H1 (cell line): Measurements from ENCODE around the gene MYO5B. TPM values are rescaled to one million over a fixed set of nuclear protein-coding genes. Genes with fewer than 3 reads are reported as not detected.

Experiments used
- CTCF ChIA-PET: fragments of 300-600 bp; sonication (Branson Sonifier 250); formaldehyde crosslinking; loops from one replicate; lab custom pipeline; 2021; ENCODE audit not compliant: partially characterized antibody; lab: Charles Lee
- POLR2A ChIA-PET: fragments of 300-600 bp; sonication (Branson Sonifier 250); formaldehyde crosslinking; loops from one replicate; lab custom pipeline; 2021; ENCODE audit warnings: inconsistent platforms; ENCODE audit not compliant: partially characterized antibody; lab: Charles Lee
- DNase-seq, 2 experiments: peaks; one replicate each; pipeline versions ENCODE4 v3.0.0 to v3.0.0-alpha.2; 2010 to 2022; ENCODE audit warnings: low spot score in 2 of 2, low read depth in 1 of 2, mixed read lengths in 1 of 2
- FAIRE-seq: peaks from 2 replicates; lab custom pipeline; 2011; peaks lifted over from hg19 to GRCh38; lab: Jason Lieb, UNC
- H2AFZ ChIP-seq: 2 replicates; pipeline ENCODE4 v1.8.1; 2012; ENCODE audit warnings: low read length, inconsistent platforms
- H2AK5ac ChIP-seq: 2 replicates; pipeline ENCODE4 v1.6.1; 2013; ENCODE audit warnings: low read depth, low read length
- H2BK120ac ChIP-seq: replicated peaks from 2 replicates; pipeline ENCODE3; 2013; ENCODE audit warnings: low read depth, low read length, inconsistent platforms
- H2BK12ac ChIP-seq: 2 replicates; pipeline ENCODE4 v1.6.1; 2013; ENCODE audit warnings: low read depth, low read length
- H2BK15ac ChIP-seq: 2 replicates; pipeline ENCODE4 v1.6.1; 2013; ENCODE audit warnings: low read length
- H2BK20ac ChIP-seq: 2 replicates; pipeline ENCODE4 v1.6.1; 2013; ENCODE audit warnings: low read length
- H2BK5ac ChIP-seq: 2 replicates; pipeline ENCODE4 v1.6.1; 2013; ENCODE audit warnings: low read depth, low read length
- H3K14ac ChIP-seq: 2 replicates; pipeline ENCODE4 v1.6.1; 2013; ENCODE audit warnings: inconsistent platforms; ENCODE audit not compliant: insufficient read length
- H3K18ac ChIP-seq: 2 replicates; pipeline ENCODE4 v1.6.1; 2013; ENCODE audit warnings: low read length; ENCODE audit errors: extremely low read depth
- H3K23ac ChIP-seq: 2 replicates; pipeline ENCODE4 v1.6.1; 2013; ENCODE audit warnings: inconsistent platforms; ENCODE audit not compliant: insufficient read length
- H3K23me2 ChIP-seq: 2 replicates; pipeline ENCODE4 v1.6.1; 2013; ENCODE audit warnings: low read depth, low read length
- H3K27ac ChIP-seq: 2 replicates; pipeline ENCODE4 v1.6.1; 2011; ENCODE audit warnings: low read depth, low read length, inconsistent platforms
- H3K27me3 ChIP-seq, 4 experiments: replicated peaks in 1 of 4; 1 replicate in 1 of 4; 2 replicates in 3 of 4; pipeline versions ENCODE4 v1.6.1 to v1.8.1; 2011 to 2013; ENCODE audit warnings: low read length in 3 of 4, mild to moderate bottlenecking in 3 of 4, inconsistent platforms in 2 of 4, mixed read lengths in 2 of 4, moderate library complexity in 1 of 4; ENCODE audit not compliant: control insufficient read depth in 3 of 4, insufficient read depth in 3 of 4; ENCODE audit errors: extremely low read depth in 1 of 4
- H3K36me3 ChIP-seq, 4 experiments: 2 replicates each; pipeline versions ENCODE4 v1.6.1 to v1.8.1; 2011 to 2013; ENCODE audit warnings: mild to moderate bottlenecking in 4 of 4, low read length in 3 of 4, moderate library complexity in 2 of 4, control low read depth in 1 of 4, inconsistent platforms in 1 of 4; ENCODE audit not compliant: insufficient read depth in 4 of 4, control insufficient read depth in 2 of 4
- H3K4ac ChIP-seq: replicated peaks from 2 replicates; pipeline ENCODE3; 2013; ENCODE audit warnings: low read length, low read depth, mixed read lengths, inconsistent platforms; ENCODE audit not compliant: insufficient read length
- H3K4me1 ChIP-seq, 4 experiments: replicated peaks in 1 of 4; 1 replicate in 1 of 4; 2 replicates in 3 of 4; pipeline versions ENCODE4 v1.6.1 to v1.8.1; 2011 to 2013; ENCODE audit warnings: low read length in 3 of 4, inconsistent platforms in 2 of 4, mixed read lengths in 1 of 4; ENCODE audit not compliant: insufficient read depth in 4 of 4, control insufficient read depth in 3 of 4
- H3K4me2 ChIP-seq, 2 experiments: 2 replicates each; pipeline versions ENCODE4 v1.6.1 to v1.8.1; 2011 to 2013; ENCODE audit warnings: low read depth in 2 of 2, low read length in 2 of 2, control low read depth in 1 of 2, inconsistent platforms in 1 of 2, mild to moderate bottlenecking in 1 of 2; ENCODE audit not compliant: insufficient read depth in 1 of 2
- H3K4me3 ChIP-seq, 4 experiments: fragments of 200-600, 300-600 bp in 1 of 4; sonication (generic), shearing (Covaris generic), sonication (Bioruptor Twin) in 1 of 4; 2 replicates each; pipeline versions ENCODE4 v1.5.1 to v1.8.1; 2011 to 2016; ENCODE audit warnings: low read length in 4 of 4, low read depth in 3 of 4, control low read depth in 2 of 4, inconsistent platforms in 2 of 4, mild to moderate bottlenecking in 2 of 4, mixed read lengths in 1 of 4, moderate library complexity in 1 of 4; ENCODE audit not compliant: insufficient read depth in 2 of 4; ENCODE audit errors: extremely low read depth in 1 of 4
- H3K56ac ChIP-seq: replicated peaks from 2 replicates; pipeline ENCODE3; 2013; ENCODE audit warnings: low read depth, mild to moderate bottlenecking, mixed read lengths, low read length, inconsistent platforms; ENCODE audit not compliant: insufficient read length
- H3K79me1 ChIP-seq: 2 replicates; pipeline ENCODE4 v1.6.1; 2013; ENCODE audit warnings: low read depth, low read length, control low read depth
- H3K79me2 ChIP-seq, 2 experiments: 2 replicates each; pipeline versions ENCODE4 v1.6.1 to v1.8.1; 2012 to 2013; ENCODE audit warnings: low read length in 2 of 2, mild to moderate bottlenecking in 2 of 2, inconsistent platforms in 1 of 2; ENCODE audit not compliant: insufficient read depth in 2 of 2, control insufficient read depth in 1 of 2
- H3K9ac ChIP-seq, 4 experiments: replicated peaks in 1 of 4; 1 replicate in 1 of 4; 2 replicates in 3 of 4; pipeline versions ENCODE4 v1.6.1 to v1.8.1; 2011 to 2013; ENCODE audit warnings: low read depth in 3 of 4, low read length in 3 of 4, control low read depth in 2 of 4, mild to moderate bottlenecking in 2 of 4, moderate library complexity in 2 of 4, inconsistent platforms in 1 of 4; ENCODE audit errors: extremely low read depth in 1 of 4
- H3K9me3 ChIP-seq, 2 experiments: 2 replicates each; pipeline versions ENCODE4 v1.6.1 to v1.8.1; 2012 to 2013; ENCODE audit warnings: mild to moderate bottlenecking in 2 of 2, moderate library complexity in 2 of 2, control low read depth in 1 of 2, inconsistent platforms in 1 of 2, low read depth in 1 of 2, low read length in 1 of 2, mixed read lengths in 1 of 2; ENCODE audit not compliant: insufficient read depth in 2 of 2
- H4K20me1 ChIP-seq, 2 experiments: replicated peaks in 1 of 2; 2 replicates each; pipeline versions ENCODE3 to v1.8.1; 2011 to 2013; ENCODE audit warnings: inconsistent platforms in 2 of 2, low read length in 2 of 2, mild to moderate bottlenecking in 1 of 2; ENCODE audit not compliant: insufficient read depth in 2 of 2, control insufficient read depth in 1 of 2
- H4K5ac ChIP-seq: 2 replicates; pipeline ENCODE4 v1.6.1; 2013; ENCODE audit warnings: low read length, low read depth, mixed read lengths, inconsistent platforms; ENCODE audit not compliant: insufficient read length
- H4K8ac ChIP-seq: 2 replicates; pipeline ENCODE4 v1.8.0; 2013; ENCODE audit warnings: mild to moderate bottlenecking, moderate library complexity, low read length, inconsistent platforms; ENCODE audit not compliant: insufficient read depth; ENCODE audit errors: extremely low read depth
- H4K91ac ChIP-seq: replicated peaks from 2 replicates; pipeline ENCODE3; 2013; ENCODE audit warnings: low read length, mixed read lengths, inconsistent platforms; ENCODE audit not compliant: insufficient read length
- CHD1 ChIP-seq: IDR thresholded peaks from 2 replicates; pipeline ENCODE4 v1.6.1; 2012; ENCODE audit warnings: low read depth, low read length, improper control_type of control experiment
- CHD2 ChIP-seq: IDR thresholded peaks from 2 replicates; pipeline ENCODE4 v1.6.1; 2012; ENCODE audit warnings: low read length, improper control_type of control experiment
- CTBP2 ChIP-seq: IDR thresholded peaks from 2 replicates; pipeline ENCODE4 v1.7.0; 2011; ENCODE audit warnings: borderline replicate concordance, mild to moderate bottlenecking, moderate library complexity, mixed read lengths, low read length; ENCODE audit not compliant: insufficient read depth, insufficient read length
- CTCF ChIP-seq, 3 experiments: IDR thresholded peaks; 1 replicate in 2 of 3; 2 replicates in 1 of 3; pipeline versions ENCODE4 v1.5.1 to v1.6.1; 2011; ENCODE audit warnings: low read length in 3 of 3, mild to moderate bottlenecking in 3 of 3, inconsistent platforms in 2 of 3, low read depth in 1 of 3, moderate library complexity in 1 of 3; ENCODE audit not compliant: insufficient read depth in 1 of 3; ENCODE audit errors: control extremely low read depth in 1 of 3
- EP300 ChIP-seq, 2 experiments: IDR thresholded peaks; 1 replicate in 1 of 2; 2 replicates in 1 of 2; pipeline ENCODE4 v1.6.1; 2011 to 2012; ENCODE audit warnings: low read depth in 2 of 2, low read length in 2 of 2, mild to moderate bottlenecking in 2 of 2, borderline replicate concordance in 1 of 2, inconsistent platforms in 1 of 2, moderate library complexity in 1 of 2
- KDM1A ChIP-seq: fragments of 200-600, 300-600 bp; sonication (generic); IDR thresholded peaks from 2 replicates; pipeline ENCODE4 v1.7.1; 2016; ENCODE audit warnings: mild to moderate bottlenecking, low read length, borderline replicate concordance
- KDM4A ChIP-seq: IDR thresholded peaks from one replicate; pipeline ENCODE4 v1.7.1; 2012; ENCODE audit warnings: low read depth, mild to moderate bottlenecking, moderate library complexity, low read length, inconsistent platforms; ENCODE audit not compliant: severe bottlenecking
- MAFK ChIP-seq: IDR thresholded peaks from 2 replicates; pipeline ENCODE4 v1.6.1; 2012; ENCODE audit warnings: low read depth, mild to moderate bottlenecking, improper control_type of control experiment, low read length
- POLR2AphosphoS5 ChIP-seq: IDR thresholded peaks from 2 replicates; pipeline ENCODE4 v1.6.1; 2011; ENCODE audit warnings: low read depth, low read length
- POU5F1 ChIP-seq: IDR thresholded peaks from 2 replicates; pipeline ENCODE4 v1.6.1; 2011; ENCODE audit warnings: low read depth, mild to moderate bottlenecking, low read length, moderate library complexity
- SIX5 ChIP-seq: IDR thresholded peaks from 2 replicates; pipeline ENCODE4 v1.6.1; 2011; ENCODE audit warnings: mild to moderate bottlenecking, low read depth, low read length
- SP4 ChIP-seq: IDR thresholded peaks from 2 replicates; pipeline ENCODE4 v1.6.1; 2012; ENCODE audit warnings: low read length, inconsistent platforms
- WGBS, 2 experiments: shearing (Covaris generic) in 1 of 2; methylation state at CpG; one replicate each; pipeline versions ENCODE4 v1.1.6 to v1.1.7; 2013 to 2015; ENCODE audit warnings: low lambda C conversion rate in 2 of 2, mixed read lengths in 2 of 2, inconsistent platforms in 1 of 2, low coverage in 1 of 2, missing lambda C conversion rate in 1 of 2; ENCODE audit not compliant: insufficient replicate concordance in 2 of 2, insufficient coverage in 1 of 2, insufficient read length in 1 of 2; ENCODE audit errors: extremely low coverage in 1 of 2, missing lambda C conversion rate in 1 of 2; 5-methylcytosine and 5-hydroxymethylcytosine counted together
- polyA plus RNA-seq, 7 experiments: library from polyadenylated mRNA; depleted of rRNA in 3 of 7; stranded (reverse) in 5 of 7; unstranded in 2 of 7; fragments of >200 nt in 5 of 7; fragments of 200-250 nt in 2 of 7; gene quantifications; 1 replicate in 5 of 7; 2 replicates in 1 of 7; 4 replicates in 1 of 7; pipeline versions ENCODE4 v1.2.1 to v1.2.3, GENCODE V29; 2011 to 2013; ENCODE audit warnings: missing spikeins in 2 of 7, mixed read lengths in 2 of 7
- total RNA-seq: library from RNA; stranded (reverse); fragmentation: NEBNext Ultra II Directional; extraction: Animal tissue kit (Norgen Biotek cat#: 25700); gene quantifications from 2 replicates; pipeline ENCODE4 v1.2.1, GENCODE V29; 2021

MYO5B gene
- total and polyA plus RNA-seq, 2 of the 8 experiments (the other 6 are each of a cell fraction or from before 2014, with no cell fraction given): 6.4 to 7.7 TPM

- Histone ChIP-seq H3K23ac (no peak overlapping the region), H2BK12ac (no peak overlapping the region; the same call in 1 of the 2 replicates), H2AK5ac (no peak overlapping the region), H4K5ac (no peak overlapping the region), H3K9ac (no peak overlapping the region), H2BK20ac (peak overlapping the region; percentile 77; the same call in 1 of the 2 replicates), H3K4me1 (peaks cover 0 to 6% (median 0%) of the 10 kb centered on the region in 4 experiments; a peak in 2 of 7 replicates), H3K4me2 (no peak overlapping the region), H3K4me3 (no peak overlapping the region), H3K36me3 (no peaks in the 10 kb centered on the region), H3K18ac (no peak overlapping the region), H4K8ac (no peak overlapping the region), H3K23me2 (no peaks in the 10 kb centered on the region), H2AFZ (no peak overlapping the region), H3K9me3 (no peaks in the 10 kb centered on the region), H3K79me2 (no peaks in the 10 kb centered on the region), H3K79me1 (no peaks in the 10 kb centered on the region), H3K14ac (no peak overlapping the region), H3K27ac (no peak overlapping the region), H2BK5ac (no peak overlapping the region), H4K91ac (no peak overlapping the region), H3K27me3 (no peaks in the 10 kb centered on the region), H3K4ac (no peak overlapping the region), H4K20me1 (no peaks in the 10 kb centered on the region), H2BK15ac (peak overlapping the region; percentile 77; the same call in 1 of the 2 replicates), H2BK120ac (no peak overlapping the region), H3K56ac (no peak overlapping the region)
- ChIA-PET CTCF (interaction anchor here (0.7 to 2.3 kb wide), 6 partner anchors 19 to 241 kb away, joined by 3 to 7 read pairs (median 4); partner anchors contain the start of gene MYO5B), POLR2A (no interaction called here)
- no peak for FAIRE-seq
- DNase-seq: no peak
- 88% methylated on average over 2 of the region's 2 CpGs; no CpG with 5 or more reads in 1 of the 2 experiments for WGBS, 2 experiments
- TF ChIP-seq POLR2AphosphoS5 (no peak), SP4 (no peak), POU5F1 (no peak), KDM4A (no peak), CHD1 (no peak), CHD2 (no peak), CTBP2 (no peak), MAFK (no peak), EP300 (IDR thresholded peaks at IDR 0.05; ENCODE audit: borderline replicate concordance in 1 of 2, low read depth in 2 of 2, low read length in 2 of 2) (no peak), SIX5 (no peak), CTCF (IDR thresholded peaks at IDR 0.05; ENCODE audit: control extremely low read depth in 1 of 3, insufficient read depth in 1 of 3, low read depth in 1 of 3, low read length in 3 of 3) (no peak), KDM1A (no peak)
Measured at GRCh38 chr18:50115095-50115494, 79.9 kb downstream of the MYO5B start.
